ENCODE data around the gene CHCHD4. TPM values are rescaled to one million over a fixed set of nuclear protein-coding genes. Genes with fewer than 3 reads are reported as not detected.

CHCHD4 gene
- total and polyA plus RNA-seq, 2 of the 13 experiments (the other 11 are each of a cell fraction or from before 2014, with no cell fraction given) = 15.8 to 24.1 TPM

- peak; percentile 67; the same call in 1 of the 2 replicates for TF ChIP-seq ARID3A (IDR thresholded peaks at IDR 0.05; ENCODE audit: low read depth, low read length)
- TF ChIP-seq CEBPB (IDR thresholded peaks at IDR 0.05; ENCODE audit: borderline replicate concordance, low read depth, low read length) = peak; percentile 83
- TF ChIP-seq, protein P1, sequence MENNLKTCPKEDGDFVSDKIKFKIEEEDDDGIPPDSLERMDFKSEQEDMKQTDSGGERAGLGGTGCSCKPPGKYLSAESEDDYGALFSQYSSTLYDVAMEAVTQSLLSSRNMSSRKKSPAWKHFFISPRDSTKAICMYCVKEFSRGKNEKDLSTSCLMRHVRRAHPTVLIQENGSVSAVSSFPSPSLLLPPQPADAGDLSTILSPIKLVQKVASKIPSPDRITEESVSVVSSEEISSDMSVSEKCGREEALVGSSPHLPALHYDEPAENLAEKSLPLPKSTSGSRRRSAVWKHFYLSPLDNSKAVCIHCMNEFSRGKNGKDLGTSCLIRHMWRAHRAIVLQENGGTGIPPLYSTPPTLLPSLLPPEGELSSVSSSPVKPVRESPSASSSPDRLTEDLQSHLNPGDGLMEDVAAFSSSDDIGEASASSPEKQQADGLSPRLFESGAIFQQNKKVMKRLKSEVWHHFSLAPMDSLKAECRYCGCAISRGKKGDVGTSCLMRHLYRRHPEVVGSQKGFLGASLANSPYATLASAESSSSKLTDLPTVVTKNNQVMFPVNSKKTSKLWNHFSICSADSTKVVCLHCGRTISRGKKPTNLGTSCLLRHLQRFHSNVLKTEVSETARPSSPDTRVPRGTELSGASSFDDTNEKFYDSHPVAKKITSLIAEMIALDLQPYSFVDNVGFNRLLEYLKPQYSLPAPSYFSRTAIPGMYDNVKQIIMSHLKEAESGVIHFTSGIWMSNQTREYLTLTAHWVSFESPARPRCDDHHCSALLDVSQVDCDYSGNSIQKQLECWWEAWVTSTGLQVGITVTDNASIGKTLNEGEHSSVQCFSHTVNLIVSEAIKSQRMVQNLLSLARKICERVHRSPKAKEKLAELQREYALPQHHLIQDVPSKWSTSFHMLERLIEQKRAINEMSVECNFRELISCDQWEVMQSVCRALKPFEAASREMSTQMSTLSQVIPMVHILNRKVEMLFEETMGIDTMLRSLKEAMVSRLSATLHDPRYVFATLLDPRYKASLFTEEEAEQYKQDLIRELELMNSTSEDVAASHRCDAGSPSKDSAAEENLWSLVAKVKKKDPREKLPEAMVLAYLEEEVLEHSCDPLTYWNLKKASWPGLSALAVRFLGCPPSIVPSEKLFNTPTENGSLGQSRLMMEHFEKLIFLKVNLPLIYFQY (CRISPR knock-in tag; IDR thresholded peaks at IDR 0.05; ENCODE audit: borderline replicate concordance) = no peak
- no peak for TF ChIP-seq NKX3-1 (CRISPR knock-in tag; IDR thresholded peaks at IDR 0.05)
- no peak for TF ChIP-seq TFE3 (CRISPR knock-in tag; IDR thresholded peaks at IDR 0.05)
- TF ChIP-seq GABPA (IDR thresholded peaks at IDR 0.05; ENCODE audit: low read depth, low read length) = no peak
- TF ChIP-seq GABPA (CRISPR knock-in tag; IDR thresholded peaks at IDR 0.05; ENCODE audit: low read depth) = no peak
- TF ChIP-seq SMAD1 (CRISPR knock-in tag; IDR thresholded peaks at IDR 0.05; ENCODE audit: borderline replicate concordance, low read depth) = no peak
- TF ChIP-seq, protein P2, sequence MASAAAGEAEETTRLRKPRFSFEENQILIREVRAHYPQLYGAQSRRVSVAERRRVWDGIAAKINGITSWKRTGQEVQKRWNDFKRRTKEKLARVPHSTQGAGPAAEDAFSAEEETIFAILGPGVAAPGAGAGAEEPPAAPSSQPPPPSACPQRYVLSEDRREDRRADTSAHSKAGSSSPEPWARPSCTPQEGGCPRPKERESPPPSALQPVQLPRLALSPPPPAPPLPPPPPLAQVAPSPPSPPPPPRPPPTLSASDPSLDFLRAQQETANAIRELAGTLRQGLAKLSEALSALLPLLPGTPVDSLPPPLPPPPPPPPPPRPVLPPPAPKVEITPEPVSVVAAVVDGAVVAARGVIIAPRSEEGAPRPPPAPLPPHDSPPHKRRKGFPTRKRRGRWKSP (CRISPR knock-in tag; IDR thresholded peaks at IDR 0.05) = no peak
- TF ChIP-seq GTF2F1 (IDR thresholded peaks at IDR 0.05; ENCODE audit: low read length) = no peak
- TF ChIP-seq, protein P3, sequence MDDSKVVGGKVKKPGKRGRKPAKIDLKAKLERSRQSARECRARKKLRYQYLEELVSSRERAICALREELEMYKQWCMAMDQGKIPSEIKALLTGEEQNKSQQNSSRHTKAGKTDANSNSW (CRISPR knock-in tag; IDR thresholded peaks at IDR 0.05; ENCODE audit: borderline replicate concordance) = no peak
- TF ChIP-seq KLF16 (CRISPR knock-in tag; IDR thresholded peaks at IDR 0.05) = no peak
- TF ChIP-seq RFX1 (IDR thresholded peaks at IDR 0.05) = peak; percentile 85
- no peak for TF ChIP-seq ZNF138 (CRISPR knock-in tag; IDR thresholded peaks at IDR 0.05; ENCODE audit: low read depth)
- TF ChIP-seq NFIC (IDR thresholded peaks at IDR 0.05; ENCODE audit: low read length) = no peak
- no peak for TF ChIP-seq PHF21A (CRISPR knock-in tag; IDR thresholded peaks at IDR 0.05)
- TF ChIP-seq REXO4 (CRISPR knock-in tag; IDR thresholded peaks at IDR 0.05; ENCODE audit: borderline replicate concordance) = no peak
- TF ChIP-seq PAWR (CRISPR knock-in tag; IDR thresholded peaks at IDR 0.05; ENCODE audit: borderline replicate concordance) = no peak
- no peak for TF ChIP-seq ZBTB42 (CRISPR knock-in tag; IDR thresholded peaks at IDR 0.05)
These were observed 19.9 kb upstream of the CHCHD4 start (continued) for GRCh38 chr3:14144423-14145075.
